Stromal cell of bone marrow (primary cell): ENCODE data around the gene NTMT1.
"Not testable (repeated sequence)": the region's sequence is repeated elsewhere in the genome, so short reads cannot be mapped to it uniquely, and the experiment has no call there.

ENCODE experiments used
- DNase-seq: peaks from one replicate; pipeline ENCODE4 v3.0.0-alpha.2; 2012; ENCODE audit warnings: low read depth

NTMT1 gene, protein sequence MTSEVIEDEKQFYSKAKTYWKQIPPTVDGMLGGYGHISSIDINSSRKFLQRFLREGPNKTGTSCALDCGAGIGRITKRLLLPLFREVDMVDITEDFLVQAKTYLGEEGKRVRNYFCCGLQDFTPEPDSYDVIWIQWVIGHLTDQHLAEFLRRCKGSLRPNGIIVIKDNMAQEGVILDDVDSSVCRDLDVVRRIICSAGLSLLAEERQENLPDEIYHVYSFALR

DNA sequence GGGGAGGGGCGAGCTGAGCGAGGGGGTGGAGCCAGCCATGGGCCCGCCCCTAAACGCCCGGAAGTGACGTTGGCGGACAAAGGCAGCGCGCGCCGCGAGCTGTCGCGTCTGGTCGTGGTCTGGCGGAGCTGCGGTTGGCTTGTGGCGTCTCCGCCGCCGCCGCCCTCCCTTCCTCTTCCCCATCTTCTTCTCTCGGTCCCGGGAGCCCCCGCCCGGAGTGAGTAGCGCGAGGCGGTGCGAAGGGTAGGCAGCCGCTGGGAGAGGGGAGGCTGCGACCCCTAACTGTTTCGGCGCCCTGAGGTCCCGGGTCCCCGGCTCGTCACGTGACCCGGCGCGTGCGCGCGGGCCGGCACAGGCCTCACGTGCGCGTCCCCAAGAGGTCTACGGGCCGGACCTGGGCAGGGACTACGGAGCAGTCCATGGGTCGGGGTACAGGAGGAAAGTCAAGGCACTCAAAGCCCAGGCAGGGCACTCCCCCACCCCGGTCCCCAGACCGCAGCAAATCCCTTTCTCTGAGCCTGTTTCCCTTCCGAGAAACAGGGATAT, at the start of gene NTMT1:
NTMT1 (plus strand) TSS at position 85 of the 546 bp plus-strand sequence. CDS start 6,541 bp downstream, outside the sequence.
- no peak for DNase-seq

DNA sequence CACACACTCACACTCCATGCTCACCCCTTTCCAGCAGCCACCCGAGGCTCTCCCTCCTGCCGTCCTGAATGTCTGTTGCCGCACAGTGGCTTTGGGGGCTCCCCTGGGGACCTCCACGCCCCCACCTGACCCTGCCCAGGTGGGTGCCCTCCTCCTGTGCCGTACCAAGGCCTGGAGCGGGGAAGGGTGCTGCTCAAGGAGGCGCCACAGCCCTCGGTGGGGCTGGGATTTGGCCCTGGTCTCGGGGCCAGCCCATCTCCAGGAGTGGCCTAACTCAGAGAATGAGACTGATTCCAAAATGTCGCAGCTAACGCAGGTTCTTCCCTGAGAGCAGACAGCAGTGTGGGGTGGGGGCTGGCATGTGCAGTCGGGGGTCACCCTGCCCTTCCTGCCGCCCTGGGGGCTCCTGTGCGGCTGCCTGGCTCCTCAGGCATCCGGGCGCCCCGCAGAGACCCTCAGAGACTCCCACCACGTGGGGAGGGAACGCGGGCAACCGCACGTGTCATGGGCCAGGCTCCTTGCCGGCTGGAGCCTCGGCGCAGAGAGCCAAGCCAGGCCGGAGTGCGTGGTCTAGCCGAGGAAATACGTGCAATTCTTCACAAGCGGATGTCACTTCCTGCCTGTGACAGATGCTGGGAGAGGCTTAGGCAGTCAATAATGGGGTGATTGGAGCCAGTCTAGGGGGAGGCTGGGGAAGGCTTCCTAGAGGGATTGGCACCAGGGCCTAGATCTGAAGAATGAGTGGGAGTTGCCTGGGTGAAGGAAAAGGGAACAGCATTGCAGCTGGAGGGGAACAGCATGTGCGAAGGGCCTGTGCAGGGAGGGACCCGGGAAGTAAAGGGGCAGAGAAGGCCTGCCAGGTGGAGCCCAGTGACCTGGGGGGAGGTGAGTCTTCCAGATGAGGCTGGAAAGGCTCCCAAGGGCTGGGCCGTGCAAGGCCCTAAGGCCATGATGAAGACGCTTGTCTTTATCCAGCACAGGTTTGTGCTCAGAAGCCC, 49.1 kb upstream of the NTMT1 start:
- no peak for DNase-seq

GRCh38 chr9:129579294-129579693, 46.7 kb upstream of the NTMT1 start:
- no peak for DNase-seq

DNA sequence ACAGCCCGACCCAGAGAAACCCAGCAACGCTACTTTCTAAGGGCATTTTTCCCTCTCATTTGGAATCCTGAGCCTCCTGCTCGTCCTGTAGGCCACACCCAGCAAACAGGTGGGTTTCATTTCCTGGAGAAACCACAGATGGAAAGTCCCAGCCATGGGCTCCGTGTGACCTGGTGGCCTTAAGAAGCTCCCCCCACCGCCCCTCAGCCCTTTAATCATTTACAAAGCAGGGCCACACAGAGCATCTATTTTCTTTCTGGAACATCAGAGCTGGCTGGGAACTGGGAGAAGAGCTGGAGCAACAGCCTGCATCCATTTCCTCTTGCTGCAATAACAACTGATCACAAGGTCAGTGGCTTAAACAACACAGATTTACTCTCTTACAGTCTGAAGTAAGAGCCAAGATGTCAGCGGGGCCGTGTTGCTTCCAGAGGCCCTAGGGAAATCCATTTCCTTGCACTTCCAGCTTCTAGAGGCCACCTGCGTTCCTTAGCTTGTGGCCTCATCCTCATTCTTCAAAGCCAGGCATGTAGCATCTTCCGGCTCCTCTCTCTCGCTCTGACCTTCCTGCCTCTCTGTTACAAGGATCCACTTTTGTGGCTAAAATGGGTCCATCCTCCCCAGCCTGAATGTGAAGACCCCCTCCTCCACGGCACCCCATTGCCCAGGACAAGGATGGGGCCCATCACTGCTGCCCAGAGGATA, 45.6 kb upstream of the NTMT1 start:
- DNase-seq = no peak

DNA sequence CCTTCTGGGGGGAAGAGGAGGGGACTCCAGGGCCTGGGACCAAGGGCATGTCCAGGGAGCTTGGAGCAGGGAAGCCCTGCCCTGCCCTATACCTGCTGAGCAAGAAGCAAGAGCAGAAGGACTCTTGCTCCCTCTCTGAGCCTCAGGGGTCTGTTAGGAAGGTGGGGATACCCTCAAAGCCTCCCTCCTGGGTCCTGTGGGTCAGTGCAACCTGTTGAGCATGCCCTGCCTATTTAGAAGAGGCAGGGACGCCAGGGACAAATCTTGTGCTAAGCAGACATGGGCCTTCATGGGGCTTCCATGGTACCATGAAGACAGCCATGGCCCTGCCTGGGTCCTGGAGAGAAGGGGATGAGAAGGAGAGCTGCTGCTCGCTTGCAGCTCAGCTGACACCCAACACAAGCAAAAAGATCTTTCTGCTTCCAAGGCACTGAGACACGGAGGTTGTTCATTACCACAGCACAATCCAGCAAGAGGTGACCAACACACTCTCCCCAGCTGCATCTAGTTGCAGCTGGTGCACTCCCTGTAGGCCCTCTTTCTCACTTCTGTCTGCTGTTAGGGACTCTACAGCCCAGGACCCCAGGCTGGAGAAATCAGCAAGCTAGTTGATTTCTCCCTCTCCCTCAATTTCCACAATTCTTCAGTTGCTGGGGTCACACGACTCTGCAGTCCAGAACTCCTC, 44.3 kb upstream of the NTMT1 start:
- no peak for DNase-seq

DNA sequence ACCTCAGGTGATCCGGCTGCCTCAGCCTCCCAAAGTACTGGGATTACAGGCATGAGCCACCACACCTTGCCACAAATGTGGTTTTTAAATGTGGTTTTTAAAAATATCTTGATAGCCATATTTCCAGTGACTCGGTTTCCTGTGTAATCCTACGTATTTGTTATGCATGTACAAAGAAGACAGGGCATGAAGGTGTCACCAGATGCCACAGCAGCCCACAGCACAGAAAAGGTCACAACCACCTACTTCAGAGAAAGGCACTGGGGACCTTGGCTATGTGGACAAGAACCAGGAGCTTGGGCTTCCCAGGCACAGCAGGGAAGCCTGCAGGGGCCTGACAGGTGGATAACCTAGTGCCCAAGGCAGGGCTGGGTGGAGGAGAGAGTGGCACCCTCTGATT, 43.1 kb upstream of the NTMT1 start:
- DNase-seq = no peak

DNA sequence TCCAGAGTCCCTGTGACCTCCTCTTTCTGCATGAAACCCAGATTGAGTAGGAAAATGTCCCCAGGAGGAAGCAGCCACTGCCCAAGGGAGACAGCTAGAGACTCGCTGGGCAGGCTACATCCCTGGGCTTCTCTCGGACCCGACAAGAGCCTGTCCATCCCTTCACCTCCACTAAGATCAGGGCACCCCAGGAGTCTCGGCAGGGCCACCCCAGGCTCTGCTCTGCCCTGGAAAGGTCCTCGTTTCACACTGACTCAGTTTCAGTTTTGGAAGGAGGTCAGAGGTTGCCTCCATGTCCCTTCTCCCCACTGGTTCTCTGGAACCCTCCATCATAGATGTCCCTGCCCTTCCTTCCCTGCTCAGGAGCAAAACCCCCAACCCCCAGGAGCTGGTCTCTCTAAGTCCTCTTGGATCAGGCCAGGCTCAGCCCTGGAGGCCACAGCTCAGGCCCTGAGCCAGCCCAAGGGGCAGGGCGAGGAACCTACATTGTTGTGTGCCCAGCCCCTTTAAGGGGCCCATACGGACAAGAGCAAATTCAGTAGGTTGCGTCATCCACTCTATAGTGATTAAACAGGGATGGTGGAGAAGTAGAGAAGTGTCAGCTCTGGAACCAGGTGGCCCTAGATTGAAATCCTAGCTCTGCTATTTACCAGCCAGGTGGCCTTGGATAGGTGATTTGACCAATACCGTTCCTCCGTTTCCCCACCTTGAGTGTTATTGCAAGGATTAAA, 42.5 kb upstream of the NTMT1 start:
- no peak for DNase-seq

DNA sequence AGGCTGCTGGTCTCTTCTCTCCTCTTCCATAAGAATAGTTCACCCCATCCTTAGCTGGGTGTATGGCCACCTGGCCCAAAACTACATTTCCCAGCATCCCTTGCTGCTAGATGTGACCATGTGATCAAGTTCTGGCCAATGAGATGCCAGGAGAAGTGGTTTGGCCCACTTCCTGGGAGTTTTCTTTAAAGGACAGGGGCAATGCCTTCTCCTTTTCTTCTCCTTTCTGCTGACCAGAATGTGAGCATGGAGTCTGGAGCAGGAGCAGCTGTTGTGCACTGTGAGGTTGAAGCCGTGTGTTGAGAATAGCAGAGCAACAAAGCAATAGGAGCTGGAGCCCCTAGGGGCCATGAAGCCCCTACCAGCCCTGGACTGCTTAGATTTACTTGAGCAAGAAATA, 41.8 kb upstream of the NTMT1 start:
- DNase-seq = peak; percentile 69

DNA sequence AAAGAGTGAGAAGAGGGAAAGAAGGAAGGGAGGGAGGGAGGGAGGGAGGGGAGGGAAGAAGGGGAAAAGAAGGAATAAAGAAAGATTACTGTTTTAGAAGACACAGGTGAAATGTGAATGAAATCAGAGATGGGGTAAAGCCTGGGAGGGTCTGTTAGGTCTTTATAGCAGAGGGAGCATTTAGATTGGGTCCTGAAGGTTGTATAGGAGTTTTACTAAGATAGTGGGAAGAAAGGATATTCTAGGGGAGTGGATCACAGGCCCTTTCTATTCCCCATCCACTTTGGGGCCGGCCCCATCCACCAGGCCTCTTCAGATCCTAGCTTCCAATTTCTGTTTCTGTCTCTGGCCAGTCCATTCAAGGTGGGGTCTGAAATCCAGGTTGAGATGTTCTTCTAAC, 40.6 kb upstream of the NTMT1 start:
- DNase-seq = no peak

DNA sequence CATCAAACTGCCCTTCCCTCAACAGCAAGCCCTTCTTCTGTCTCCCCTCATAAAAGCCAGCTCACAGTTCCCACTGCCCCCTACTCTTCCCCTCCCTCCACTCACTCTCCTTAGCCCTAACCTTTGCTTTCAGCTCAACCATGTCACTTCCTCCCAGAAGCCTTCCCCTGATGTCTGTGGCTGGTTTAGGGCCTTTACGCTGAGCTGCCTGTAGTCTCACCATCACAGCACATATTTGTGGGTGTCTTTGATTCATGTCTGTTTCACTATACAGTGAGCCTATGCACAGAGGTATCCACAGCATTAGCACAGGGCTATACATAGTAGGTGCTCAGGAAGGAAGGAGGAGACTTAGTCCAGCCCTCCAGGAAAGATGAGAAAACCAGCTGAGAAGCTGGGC, 39.7 kb upstream of the NTMT1 start:
- no peak for DNase-seq

DNA sequence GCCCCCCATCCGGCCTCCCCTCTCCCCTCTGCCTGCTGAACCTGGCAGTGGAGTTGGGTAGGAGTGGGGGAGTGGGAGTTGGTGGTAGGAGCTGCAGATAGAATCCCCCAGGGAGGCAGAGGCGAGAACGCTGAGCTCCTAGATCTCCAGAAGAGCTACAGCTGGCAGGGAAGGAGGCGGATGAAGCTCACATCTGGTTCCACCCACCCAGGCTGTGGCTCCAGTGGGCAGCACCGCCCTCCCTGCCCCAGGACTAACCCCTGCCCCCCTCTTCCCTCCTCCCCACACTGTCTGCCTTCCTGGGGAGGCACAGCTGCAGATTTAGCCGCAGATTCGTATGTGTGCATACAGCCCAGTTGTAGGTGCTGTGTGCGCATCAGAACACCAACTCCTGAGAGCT, 39.3 kb upstream of the NTMT1 start:
- DNase-seq = no peak

DNA sequence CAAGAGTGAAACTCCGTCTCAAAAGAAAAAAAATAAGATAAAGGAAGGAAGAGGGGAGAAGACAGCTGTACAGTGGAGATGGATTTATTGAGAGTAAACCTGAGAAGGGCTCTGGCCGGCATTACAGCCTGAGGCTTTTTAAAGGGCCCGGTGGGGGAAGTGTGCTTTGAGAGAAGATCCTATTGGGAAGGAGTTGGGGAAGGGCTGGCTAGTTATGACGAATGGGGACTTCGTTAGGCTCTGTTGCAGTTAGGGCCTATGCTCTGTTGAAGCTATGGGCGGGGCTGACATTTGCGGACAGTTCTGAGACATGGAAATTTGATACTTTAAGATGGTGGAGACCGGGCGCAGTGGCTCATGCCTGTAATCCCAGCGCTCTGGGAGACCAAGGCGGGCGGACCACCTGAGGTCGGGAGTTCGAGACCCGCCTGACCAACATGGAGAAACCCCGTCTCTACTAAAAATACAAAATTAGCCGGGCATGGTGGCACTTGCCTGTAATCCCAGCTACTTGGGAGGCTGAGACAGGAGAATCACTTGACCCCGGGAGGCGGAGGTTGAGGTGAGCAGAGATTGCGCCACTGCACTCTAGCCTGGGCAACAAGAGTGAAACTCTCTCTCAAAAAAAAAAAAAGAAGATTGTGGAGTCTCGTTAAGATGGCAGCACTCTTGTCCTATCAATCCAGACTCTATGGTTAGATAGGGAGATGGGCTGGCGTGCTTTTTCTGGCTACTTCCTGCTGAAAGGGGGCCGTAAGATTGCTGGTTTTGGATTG, 38.3 kb upstream of the NTMT1 start:
- no peak for DNase-seq

DNA sequence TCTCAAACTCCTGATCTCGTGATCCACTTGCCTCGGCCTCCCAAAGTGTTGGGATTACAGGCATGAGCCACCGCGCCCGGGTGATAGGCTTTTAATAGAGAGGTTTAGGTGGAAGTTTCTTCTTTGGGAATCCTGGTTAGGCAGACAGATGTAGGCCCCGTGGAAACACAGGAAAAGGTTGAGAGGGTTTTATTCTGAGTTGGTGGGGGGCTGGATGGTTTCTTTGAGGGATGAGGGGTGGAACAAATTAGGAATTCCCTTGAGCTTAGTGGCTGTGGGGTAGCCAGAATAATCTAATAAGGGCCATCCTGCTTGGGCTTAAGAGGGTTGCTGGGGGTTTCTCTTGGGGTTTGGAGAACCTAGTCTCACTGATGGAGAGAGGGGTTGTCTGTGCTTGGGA, 35.5 kb upstream of the NTMT1 start:
- DNase-seq = no peak

GRCh38 chr9:129591916-129592315, 34.0 kb upstream of the NTMT1 start:
- no peak for DNase-seq

DNA sequence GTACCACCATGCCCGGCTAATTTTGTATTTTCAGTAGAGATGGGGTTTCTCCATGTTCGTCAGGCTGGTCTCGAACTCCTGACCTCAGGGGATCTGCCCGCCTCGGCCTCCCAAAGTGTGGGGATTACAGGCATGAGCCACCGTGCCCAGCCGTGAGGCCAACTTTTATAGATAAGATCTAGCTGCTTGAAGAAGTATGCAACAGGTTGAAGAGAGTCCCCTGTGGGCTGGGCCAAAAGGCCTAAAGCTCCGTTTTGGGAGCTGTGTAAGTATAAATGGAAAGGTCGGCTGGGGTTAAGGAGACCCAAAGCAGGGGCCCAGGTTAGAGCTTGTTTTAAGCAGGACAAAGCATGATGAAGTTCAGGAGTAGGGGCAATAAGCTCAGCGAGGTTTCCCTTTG, 33.2 kb upstream of the NTMT1 start:
- not testable (repeated sequence) for DNase-seq

- DNase-seq = no peak
These were observed 31.3 kb upstream of the NTMT1 start for GRCh38 chr9:129594632-129595031.

DNA sequence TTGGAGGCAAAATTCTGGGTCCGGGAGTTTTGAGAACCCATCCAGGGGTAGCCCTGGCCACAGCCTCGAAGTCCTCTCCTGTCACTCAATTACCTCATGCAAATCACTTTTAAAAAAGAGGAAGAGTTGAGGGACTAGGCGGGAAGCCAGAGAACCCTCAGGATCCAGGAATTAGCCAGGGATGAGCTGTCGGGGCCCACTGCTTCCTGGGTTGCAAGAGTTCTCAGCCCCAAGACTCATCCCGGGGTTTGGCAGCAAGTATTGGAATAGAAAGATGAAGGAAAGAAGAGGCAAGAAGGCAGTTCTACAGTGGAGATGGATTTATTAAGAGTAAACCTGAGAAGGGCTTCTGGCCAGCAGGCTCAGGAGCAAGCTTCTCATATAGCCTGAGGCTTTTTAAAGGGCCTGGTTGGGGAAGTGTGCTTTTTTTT, 30.6 kb upstream of the NTMT1 start:
- DNase-seq = no peak

DNA sequence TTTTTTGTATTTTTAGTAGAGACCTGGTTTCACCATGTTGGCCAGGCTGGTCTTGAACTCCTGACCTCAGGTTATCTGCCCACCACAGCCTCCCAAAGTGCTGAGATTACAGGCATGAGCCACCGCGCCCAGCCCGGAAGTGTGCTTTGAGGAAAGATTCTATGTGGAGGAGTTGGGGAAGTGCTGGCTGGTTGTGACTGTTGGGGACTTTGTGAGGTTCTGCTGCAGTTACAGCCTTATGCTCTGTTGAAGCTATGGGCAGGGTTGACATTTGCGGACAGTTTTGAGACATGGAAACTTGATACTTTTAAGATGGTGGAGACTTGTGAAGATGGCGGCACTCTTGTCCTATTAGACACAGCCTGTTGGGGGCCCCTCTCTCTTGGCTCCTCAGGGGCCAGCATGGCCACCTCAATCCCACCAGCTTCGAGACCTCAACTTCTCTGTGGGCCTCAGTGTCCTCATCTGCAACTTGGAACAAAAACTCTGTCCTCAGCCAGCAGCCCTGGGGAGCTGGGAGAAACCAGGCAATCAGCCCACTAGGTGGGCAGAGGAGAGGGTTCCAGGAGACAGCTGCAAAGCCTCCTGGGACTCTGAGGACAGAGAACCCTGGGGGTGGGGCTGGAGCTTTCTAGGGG, 29.9 kb upstream of the NTMT1 start:
- DNase-seq = no peak

GRCh38 chr9:129596541-129597331, 29.2 kb upstream of the NTMT1 start:
- DNase-seq = no peak
